Measurements from ENCODE around the gene CDC7.

CDC7 gene

DNA sequence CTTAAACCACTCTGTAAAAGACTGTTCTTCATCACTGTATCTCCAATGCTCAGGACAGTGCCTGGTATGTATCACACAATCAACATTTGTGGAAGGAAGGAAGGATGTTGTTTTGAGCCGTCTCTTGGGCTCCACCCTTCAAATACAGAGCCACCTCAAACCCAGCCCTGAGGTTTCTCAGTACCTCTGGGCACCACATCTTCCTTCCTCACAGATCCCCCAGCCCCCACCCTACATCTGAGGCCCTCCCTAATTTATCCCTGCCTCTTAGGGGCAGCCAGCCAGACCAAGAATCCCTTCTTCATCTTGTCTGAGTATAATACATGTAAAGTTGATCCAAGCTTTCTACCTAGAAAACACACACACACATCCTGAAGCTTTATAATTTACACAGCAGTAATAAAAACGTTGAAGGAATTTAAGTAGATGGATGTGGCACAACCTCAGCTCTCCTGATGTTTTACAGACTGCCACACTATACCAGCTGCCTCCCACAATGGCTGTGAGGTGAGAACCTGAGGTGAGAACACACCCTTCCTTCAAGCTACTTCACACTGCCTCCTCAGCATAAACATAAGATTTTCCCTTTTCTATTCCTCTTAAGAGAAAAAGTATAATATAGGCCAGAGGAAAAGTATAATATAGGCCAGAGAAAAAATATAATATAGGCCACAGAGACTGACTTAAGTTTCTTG lies 48.5 kb downstream of the CDC7 start:
- no peak for DNase-seq

DNA sequence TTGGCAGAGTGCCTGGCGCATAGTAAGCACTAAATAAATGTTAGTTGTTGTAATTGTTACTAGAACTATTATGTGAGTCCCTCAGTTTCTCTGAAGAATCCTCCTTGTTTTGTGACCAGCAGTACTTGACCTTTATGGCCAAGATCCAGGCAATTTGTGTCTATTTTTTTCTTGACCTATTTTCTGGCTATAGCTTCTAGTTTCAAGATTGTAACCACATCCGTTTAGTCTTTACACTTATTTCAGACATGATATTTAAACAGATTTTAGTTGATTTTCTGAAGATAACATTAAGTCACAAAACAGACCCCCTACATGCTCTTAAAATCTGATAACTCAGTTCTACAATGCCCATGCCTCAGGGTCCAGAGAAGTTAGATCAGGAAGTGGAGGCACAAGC lies 50.3 kb downstream of the CDC7 start:
- no peak for DNase-seq

DNA sequence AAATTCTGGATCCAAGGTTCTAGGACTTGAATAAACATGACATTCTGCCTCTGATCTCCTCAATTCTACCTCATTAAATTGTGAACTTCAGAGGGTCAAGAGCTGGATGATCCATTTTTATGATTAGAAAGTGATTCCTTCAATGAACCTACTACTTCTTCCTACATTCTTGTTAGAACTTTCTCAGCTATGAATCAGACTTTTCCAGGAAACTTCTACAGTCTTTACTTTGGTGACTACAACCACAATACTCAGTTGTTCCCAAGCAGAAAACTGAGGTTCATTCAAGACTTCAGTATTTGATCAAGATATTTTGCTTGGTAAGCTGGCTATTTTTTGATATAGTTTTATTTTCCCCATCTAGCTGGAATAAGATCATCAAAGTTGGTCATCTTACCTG lies 51.4 kb downstream of the CDC7 start:
- DNase-seq, result no peak

DNA sequence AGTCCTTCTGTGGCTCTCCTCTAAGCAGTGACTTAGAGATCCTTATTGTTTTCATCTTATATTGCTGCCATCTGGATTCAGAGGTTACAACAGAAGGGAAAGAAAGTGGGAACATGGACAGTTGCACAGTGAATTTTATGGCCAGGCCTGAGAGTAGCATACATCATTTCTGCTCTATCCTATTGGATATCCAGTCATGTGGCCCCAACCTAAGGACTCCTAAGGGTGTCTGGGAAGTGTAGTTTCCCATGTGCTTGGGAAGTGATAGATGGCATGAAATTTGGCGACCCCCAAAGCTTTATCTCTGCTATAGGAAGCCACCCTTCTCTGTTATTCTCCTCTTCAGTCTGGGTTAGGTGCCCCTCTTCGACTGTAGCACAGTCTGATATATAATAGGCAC lies 51.9 kb downstream of the CDC7 start:
- no peak for DNase-seq

DNA sequence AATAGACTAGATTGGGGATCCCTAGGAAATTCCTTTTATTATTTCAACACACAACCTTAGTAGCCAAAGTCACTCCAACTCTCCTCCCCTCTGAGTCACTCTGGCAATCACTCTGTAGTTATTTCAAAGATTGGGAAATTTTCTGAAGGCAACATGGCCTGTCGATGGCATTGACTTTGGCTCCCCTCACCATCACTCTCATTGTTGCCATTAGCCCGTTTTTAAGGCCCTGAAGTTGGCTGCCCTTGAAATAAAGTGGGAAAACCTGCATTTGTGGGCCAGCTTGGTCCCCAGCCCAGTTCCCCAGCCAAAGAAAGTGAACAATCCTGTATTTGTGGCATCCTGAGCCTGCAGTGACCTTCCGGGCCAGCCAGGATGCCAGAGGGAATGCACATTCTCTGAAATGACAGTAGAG lies 52.5 kb downstream of the CDC7 start:
- no peak for DNase-seq

DNA sequence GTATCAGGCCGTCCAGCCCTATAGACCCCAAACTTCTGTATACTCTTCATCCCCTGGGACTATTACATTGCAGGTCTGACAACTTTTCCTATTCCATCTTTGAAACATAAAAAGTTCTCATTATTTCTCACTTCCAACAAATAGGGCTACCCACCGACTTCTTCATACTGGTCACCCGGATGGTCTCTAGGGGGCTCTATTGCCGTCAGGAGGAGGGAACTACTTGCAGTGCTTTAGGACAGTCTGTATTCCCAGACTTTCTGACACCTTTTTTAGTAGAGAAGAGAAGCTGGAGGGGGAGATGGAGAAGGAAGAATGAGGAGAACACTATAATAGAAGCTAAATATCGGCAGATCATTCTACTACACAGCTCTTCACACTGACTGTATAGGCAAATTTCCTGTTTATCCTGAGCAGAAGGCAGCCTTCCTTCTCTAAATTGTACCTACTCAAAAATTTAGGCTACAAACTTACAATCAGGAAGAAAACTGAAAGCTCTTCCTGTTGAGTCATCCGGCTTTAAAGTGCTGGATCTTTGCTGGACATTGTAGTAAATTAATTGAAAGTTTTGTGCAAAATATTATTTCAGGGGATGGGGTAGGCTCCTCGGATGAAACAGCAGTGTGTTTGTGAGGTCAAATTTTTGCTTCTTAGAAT lies 54.6 kb downstream of the CDC7 start:
- DNase-seq, result peak; percentile 43

DNA sequence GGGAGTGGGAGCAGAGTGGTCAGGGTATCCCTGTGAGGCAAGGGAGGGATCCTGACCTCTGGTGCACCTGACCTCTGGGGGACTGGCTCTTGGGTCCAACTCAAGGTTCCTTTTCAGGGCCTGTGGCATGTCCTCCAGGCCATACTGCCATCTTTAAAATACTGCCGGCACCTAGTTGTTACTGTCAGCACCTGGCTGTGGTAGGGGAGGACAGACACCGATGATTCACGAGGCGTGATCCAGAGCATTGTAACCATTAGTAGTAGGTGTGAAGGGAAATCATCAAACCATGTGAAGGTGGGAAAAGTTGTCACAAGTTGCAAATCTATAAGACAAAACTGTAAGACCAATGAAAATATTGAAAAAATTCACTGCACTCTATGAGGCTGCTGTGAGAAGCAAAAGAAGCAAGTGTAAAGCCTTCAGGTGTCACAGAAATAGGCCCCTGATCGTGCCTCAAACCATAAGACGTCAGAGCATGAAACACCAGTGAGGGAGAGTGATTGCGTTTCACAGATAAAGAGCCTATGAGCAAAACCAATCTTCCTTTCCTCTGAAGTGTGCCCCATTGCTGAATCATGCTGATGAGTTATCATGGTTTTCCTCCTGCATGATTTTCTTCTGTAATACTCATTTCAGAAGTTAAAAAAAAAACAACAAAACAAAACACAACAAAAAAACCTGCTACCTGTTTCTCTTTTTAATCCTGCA lies 55.3 kb downstream of the CDC7 start:
- peak; percentile 88 for DNase-seq

DNA sequence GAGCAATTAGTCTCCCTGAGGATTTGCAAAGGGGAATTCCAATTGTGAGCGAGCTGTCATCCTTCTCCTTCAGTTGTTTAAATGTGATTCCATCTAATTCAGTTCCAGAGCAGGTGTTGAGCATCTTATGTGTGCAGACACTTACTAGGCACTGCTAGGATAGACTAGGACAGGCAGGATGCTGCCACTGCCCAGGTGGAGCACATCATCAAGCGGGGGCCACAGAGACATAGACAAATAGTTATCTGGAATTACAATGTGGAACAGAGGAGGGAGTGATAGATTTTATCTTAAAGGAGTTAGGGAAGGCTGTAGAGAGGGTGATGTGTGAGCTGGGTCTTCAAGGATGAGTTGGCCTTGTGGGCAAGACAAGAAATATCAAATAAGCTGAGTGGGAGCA lies 55.9 kb downstream of the CDC7 start:
- no peak for DNase-seq

DNA sequence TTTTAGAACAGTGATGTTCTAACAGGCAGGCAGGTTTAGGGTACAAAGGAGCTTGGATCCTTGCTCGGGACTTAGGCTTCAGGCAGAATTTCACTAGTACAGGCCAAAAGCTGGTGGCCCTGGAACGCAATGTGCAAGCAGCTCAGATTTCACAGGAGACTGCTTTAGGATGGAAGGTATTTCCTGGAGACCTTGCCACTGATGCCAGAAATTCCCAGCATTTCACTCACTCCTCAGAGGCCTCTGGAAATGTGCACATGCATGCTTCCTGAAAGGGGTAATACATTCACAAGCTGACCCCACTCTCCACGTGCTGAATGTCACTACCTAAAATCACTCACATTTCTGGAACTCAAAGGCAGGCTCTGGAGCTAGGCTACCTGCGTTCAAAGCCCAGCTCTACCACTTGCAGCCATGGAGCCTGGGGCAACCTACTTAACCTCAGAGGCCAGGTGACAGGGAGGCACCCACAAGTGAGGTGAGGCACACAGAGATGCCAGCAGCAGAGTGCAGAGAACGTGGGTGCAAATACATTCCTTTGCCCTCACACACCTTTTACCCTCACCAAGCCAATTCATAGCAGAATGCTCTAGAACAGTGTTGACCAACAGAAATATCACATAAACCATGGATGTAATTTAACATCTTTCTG lies 56.5 kb downstream of the CDC7 start:
- no peak for DNase-seq

DNA sequence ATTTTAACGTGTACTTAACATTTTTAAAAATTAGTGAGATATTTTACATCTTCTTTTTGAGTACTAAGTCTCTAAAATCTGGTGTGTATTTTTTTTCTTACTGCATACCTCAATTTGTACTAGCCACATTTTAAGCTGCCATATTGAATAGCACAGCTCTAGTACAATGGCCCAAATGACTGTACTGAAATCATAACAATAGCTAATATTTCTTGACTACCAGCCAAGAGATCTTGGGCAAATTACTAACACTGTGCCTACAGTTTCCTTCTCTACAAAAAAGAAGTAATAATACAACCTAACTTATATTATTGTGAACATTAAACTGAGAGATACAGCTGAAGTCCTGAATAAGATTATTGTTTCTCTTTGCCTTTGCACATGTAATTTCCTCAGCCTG lies 57.2 kb downstream of the CDC7 start:
- no peak for DNase-seq

DNA sequence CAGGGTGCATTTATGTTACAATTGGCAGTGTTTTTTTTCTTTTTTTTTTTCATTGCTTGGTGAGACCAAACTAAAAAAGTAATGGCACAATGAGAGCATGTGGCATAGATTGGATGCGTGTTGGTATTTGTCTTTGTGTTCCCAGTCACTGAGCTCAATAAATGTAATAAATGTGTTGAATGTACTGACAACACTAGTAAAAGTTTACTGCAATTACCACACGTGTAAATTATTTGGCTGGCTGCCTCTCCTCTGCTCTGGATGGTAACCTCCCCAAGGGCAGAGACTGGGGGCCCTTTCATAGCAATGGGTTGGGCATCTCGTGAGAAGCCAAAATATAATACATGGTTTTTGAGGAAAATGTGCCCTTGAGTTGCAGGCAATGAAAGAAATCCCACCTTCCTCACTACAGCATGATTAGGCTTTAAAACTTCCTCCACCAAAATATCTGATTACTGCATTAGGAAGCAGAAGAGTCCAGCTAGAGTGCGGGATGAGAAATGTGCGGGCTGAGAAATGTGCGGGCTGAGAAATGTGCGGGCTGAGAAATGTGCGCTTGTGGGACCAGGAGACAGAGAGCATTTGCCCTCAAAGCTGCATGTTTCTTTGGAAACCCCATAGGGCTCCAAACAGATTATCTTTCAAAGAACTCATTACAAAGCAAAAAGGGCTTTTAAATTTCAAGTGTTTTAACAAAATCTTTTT lies 58.5 kb downstream of the CDC7 start:
- DNase-seq, result no peak

DNA sequence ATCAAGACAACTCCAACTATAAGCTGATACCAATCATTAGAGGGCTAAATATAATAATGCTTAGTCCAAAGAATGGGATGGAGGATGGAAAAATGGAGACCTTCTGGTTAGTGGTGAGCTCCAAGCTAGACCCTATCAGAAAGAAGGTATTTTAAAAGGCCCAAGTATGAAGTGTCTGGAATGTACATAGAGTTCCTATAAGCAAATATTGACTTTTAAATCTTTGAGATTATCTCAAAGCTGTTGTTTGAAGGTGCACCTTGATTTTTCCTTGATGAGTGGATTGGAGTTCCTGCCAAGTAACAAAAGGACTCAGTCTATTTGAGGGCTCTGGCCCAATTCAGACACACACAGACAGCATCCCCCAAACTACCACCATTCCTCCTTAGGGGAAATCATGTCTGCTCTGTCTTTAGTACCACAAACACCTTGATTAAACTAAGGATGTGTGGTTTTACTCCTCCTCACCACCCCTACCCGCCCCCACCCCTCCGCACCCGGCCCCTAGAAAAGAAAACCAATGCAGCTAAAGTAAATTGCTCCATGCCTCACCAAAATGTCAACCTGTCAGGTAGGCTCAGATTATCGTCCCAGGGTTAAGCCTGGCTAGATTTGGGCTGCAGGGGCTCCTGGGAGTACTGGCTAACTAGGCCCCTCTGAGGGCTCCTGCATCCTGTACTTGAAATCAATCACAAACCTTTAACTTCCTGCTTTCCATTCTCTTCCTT lies 59.4 kb downstream of the CDC7 start:
- DNase-seq, result no peak

DNA sequence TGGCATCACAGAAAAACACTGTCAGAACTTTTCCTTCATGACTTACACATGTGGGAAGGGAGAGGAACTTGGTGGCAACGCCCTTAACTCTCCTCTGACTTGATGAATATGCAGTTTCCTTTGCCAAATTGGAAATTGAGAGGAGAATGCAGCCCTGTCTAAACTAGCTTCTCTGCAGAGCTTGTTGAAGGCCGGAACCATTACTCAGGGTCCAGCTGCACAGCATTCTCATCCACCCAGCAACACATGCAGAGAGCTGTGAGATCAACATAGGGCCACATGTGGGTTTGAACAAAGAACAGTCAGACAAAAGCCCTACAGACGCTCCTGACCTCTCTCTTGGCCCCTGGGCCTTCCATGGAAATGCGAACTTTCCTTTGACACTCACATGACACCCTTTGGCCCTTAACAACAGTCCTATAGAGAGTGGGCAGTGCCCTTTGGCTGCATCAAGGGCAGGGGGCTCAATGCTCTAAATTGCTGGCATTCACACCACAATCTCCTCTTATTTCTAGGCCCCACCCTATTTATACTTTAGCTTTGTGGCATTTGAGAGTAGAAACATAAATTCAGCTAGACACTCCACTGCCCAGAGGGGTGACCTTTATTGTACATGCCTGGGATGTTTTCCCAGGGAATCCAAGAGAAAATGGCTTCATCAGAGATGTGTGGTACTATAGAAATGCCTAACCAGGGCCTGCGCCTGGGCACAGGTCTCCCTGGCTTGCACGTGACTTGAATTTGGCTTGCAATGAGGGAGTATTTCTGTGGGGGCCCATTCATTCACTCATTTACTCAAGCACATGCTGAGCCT lies 64.4 kb downstream of the CDC7 start:
- DNase-seq, result no peak

DNA sequence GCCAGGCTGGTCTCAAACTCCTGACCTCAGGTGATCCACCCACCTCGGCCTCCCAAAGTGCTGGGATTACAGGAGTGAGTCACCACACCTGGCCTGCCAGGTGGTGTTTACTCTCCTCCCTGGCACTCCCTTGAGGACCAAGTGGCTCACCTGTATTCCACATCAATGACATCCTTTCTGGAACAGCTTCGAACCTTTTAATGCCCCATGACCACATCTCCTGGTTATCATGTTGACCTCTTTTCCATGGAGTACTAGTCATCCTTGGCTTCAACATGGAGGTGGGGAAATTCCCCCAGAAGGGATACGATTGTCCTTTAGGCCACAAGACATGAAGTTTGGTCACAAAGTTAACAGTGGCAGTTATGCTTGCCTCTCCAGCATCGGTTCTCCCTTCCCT lies 66.9 kb downstream of the CDC7 start:
- DNase-seq, result no peak

DNA sequence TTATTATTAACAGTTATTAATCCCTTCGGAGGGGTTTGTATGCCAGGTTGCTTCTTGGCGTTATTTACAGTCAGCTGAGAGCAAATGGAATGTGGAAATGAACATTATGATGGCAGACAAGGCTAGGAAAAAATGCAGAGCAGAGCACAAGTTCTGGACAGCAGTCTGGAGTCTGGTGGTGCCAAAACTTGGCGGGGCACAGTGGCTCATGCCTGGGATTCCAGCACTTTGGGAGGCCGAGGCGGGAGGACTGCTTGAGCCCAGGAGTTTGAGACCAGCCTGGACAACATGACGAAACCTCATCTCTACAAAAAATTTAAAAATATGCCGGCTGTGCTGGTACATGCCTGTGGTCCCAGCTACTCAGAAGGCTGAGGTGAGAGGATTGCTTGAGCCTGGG lies 67.6 kb downstream of the CDC7 start:
- DNase-seq, result no peak

DNA sequence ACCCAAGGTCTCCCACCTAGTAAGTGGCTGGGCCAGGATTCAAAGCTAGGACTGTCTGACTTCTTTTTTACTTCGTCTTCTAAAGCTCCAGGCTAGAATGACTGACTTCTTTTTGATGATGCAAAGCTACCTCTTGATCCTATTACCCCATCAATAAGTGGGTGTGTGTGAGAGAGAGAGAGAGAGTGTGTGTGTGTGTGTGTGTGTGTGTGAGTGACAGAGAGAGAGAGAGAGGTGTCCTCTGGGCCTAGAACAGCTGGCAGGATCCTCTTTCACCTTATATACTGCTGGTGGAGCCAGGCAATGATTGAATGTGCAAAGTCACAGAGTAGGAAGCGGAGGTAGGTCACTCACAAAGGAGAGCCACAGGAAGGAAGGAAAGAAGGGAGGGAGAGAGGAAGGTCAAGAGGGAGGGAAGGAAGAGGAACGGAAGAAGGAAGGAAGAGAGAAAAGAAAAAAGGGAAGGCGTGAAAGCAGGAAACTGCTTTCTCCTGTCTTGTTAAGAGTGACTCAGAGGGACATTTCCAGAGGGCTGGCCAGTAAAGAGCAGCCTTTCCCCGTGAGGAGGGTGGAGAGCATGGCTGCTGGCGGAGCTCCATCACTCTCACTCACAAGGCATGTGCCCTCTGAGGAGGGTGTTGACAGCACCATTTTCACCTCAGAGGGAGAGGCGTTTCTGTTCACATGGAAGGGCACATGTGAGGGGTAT lies 68.9 kb downstream of the CDC7 start:
- DNase-seq, result no peak

DNA sequence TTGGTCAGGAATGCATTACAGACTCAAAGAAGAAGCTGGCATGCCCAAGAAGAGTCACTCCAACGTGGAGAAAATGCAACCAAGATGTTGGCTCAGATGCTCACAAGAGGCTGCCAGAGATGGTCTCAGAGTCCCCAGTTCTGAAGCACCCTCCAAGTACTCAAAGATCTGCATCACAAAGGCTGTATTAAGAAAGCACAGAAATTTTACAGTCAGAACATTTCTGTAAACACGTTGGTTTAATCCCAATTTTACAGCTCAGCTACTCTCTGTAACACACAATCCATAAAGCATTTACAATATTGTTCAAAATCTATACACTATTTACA lies 69.4 kb downstream of the CDC7 start:
- no peak for DNase-seq

DNA sequence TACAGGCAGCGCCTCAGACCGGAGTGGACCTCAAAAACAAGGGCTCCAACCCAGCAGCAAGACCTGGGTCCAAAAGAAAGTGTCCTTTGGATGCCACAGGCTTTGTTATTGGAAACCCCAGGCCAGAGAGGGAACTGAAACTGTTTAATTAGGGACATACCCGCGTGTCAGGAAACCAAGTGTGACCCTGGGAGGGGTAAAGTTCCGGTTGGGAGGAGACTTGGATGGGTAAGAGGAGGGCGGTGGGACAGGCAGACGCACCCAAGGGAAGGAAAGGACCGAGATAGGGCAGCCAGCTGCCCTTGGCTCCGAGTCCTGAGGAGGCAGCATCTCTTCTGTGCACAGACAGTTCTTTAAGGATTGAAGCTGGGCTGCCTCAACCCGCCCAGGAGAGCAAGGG lies 71.4 kb downstream of the CDC7 start:
- DNase-seq, result no peak

Measured in OCI-M1 (cell line).